GM11168 (cell line): ENCODE measurements around the gene ABCA9.
"Not testable (repeated sequence)": the region's sequence is repeated elsewhere in the genome, so short reads cannot be mapped to it uniquely, and the experiment has no call there.

ENCODE experiments used
- in situ Hi-C: fragments of 300-500 bp; cut with MboI; formaldehyde crosslinking; loops from one replicate; pipeline ENCODE4 v1.12.0; 2022; ENCODE audit warnings: low sequenced_read_pairs; ENCODE audit not compliant: unreplicated experiment

The ABCA9 gene

DNA sequence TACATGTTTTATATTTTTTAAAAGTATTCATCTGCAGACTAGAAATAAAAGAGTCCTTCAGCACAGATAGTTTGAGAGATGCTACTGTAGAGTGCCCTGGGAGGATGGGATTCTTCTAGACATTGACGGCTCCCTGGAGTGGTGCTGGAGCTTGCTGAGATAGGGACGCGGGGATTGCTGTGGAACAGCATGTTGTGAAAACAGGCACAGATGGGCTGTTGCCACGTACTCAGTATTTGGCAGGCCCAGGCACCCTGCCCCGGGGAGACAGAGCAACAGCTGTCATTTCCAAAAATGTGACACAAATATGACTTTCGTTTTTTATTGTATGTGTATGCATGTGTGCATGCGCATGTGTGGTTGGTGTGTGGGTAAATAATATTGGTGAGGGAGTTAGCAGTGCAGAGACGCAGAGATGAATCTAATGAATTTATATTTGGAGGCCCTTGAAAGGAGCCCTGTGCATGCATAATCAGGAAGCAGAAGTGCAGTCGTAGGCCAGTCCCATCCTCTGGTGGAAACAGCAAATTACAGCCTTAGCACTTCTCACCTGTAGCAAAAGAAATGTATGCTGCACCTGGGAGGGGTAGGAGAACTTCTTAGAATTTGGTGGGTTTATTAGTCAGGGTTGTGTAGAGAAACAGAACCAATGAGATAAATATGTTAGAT is 99.4 kb downstream of the ABCA9 start:
- in situ Hi-C loops, result no loop called here

DNA sequence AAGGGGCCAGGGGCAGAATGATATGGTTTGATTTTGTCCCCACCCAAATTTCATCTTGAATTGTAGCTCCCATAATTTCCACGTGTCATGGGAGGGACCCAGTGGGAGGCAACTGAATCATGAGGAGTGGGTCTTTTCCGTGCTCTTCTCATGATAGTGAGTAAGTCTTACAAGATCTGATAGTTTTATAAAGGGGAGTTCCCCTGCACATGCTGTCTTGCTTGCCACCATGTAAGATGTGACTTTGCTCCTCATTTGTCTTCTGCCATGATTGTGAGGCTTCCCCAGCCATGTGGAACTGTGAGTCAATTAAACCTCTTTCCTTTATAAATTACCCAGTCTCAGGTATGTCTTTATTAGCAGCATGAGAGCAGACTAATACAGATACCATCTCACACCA is 101.6 kb downstream of the ABCA9 start:
- in situ Hi-C loops, result not testable (repeated sequence)

DNA sequence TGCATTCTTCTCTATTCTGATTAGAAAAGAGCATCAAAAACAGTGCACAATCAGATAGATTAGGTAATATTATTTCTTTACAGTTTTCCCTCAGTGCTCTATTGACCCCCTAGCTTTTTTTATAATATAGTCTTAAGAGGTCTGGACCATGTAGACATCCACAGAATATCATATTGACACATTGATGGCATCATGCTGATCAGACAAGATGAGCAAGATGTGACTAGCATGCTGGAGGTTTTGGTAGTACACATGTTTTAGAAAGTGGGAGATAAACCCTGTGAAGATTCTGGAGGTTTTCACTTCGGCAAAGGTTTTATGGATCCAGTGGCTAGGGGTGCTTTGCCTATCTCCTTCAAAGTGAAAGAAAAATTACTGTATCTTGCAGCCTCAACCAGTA is 102.8 kb downstream of the ABCA9 start:
- in situ Hi-C loops, result no loop called here

DNA sequence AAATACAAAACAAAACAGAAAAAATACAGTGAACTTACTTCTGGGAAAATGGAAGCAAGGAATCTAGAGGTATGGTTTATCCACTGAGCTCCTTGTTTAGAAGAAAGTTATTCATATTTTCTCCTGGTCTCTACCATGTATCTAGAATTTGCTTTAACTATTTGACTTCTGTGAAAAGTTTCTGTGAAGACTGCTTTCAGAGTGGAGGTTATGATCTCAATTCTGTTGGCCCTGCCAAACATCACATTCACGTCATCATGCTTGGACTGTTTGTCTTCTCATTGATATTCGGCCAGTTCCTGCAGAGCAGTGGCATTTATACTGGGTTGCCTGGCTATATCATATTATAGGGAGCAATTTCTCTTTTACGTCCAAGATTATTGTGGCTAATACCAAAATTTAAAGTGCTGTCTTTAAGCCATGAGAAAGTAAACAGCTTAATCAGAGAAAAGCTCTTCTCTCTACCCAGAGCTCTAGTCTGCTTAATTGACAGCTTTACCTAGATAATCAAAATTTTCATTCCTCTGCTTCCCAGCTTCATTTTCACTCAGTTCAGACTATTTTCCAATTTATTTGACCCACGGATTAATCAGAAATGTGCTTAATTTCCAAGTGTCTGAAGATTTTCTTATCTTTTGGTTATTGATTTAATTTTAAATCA is 105.4 kb downstream of the ABCA9 start, which contains the start of gene ABCA8:
Gene ABCA8 (minus strand): TSS at position 212 of the 661 bp plus-strand sequence. CDS start 13,358 bp downstream, outside the sequence.
- in situ Hi-C loops, result no loop called here

DNA sequence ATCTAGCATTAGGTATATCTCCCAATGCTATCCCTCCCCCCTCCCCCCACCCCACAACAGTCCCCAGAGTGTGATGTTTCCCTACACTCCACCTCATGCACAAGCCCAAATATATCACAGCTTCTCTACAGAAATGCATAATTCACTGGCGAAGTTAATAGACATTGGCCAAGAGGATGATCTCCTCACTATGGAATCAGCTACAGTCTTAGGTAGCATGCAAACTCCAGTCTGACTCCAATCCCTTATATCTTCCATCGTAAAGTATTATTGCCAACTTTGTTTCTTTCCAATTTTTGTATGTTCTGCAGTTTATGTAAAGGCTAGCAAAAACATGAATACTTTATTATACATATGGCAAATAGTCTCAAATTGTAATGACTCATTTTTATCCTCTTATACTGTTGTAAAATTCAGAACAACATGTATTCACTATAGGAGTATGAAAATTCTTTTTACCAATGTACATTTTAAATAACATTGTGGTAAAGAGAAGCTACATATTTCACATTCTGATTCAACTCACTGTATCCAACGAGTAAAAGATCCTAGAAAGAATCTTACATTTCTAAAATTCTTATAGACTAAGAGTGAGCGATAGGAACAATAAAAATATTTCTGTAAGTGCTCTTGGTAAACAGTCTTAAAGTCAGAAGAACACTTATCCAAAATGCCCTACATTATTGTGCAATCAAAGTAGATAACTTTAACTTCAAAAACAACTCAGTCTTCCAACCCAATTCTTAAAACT is 106.4 kb downstream of the ABCA9 start:
- in situ Hi-C loops, result no loop called here

DNA sequence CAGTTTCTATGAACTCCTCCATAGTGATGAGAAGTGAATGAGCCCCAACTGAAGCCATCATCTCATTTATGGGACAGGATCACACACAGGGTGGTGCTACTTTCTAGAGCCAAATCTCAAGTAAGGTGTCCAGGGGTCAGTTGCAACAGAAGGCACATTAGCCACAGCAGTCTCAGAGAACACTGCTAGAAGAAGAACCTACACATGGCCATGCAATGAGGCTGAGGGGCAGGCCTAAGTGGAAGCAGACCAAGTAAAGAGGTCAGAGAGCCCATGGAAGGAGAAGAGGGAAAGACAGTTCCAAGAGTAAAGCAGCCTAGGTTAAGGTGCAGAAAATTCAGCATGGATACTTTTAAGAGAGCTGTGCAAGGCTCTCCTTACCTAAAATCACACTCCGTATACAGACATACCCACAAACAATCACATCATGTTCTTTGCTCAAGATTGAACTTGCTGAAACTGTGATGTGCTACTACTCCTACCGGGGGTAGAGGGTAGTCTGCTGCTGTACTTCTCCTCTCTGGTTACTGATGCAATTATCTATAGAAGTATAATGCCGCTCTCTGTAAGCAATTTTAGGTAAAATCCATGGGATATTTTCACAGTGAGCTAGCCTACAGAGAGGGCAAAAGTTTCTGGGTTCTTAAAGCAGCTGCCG is 107.3 kb downstream of the ABCA9 start:
- in situ Hi-C loops, result no loop called here

DNA sequence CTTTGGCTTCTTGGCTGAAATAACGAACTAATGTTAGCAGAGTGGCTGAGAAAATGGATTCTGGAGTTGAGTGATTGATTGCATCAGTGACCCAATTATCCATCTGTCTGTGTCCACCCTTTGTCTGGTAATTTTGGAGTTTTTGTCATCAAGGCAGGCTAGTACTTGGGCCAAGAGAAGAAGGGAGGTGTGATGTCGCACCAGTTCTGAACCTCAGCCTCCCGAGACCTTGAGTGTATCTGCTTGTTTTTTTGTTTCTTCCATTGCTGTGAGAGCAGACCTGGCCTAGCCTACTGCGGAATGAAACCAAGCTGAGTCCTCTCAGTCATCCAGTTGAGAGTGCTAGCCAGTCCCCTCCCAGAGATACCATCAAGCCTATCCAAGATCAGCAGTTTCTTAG is 110.0 kb downstream of the ABCA9 start:
- in situ Hi-C loops, result no loop called here

DNA sequence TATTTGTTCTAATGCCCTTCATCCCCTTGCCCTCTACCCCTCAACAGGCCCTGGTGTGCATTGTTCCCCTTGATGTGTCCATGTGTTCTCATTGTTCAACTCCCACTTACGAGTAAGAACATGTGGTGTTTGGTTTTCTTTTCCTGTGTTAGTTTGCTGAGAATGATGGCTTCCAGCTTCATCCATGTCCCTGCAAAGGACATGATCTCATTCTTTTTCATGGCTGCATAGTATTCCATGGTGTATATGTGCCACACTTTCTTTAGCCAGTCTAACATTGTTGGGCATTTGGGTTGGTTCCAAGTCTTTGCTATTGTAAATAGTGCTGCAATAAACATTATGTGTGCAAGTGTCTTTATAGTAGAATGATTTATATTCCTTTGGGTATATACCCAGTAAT is 112.9 kb downstream of the ABCA9 start:
- in situ Hi-C loops, result not testable (repeated sequence)

DNA sequence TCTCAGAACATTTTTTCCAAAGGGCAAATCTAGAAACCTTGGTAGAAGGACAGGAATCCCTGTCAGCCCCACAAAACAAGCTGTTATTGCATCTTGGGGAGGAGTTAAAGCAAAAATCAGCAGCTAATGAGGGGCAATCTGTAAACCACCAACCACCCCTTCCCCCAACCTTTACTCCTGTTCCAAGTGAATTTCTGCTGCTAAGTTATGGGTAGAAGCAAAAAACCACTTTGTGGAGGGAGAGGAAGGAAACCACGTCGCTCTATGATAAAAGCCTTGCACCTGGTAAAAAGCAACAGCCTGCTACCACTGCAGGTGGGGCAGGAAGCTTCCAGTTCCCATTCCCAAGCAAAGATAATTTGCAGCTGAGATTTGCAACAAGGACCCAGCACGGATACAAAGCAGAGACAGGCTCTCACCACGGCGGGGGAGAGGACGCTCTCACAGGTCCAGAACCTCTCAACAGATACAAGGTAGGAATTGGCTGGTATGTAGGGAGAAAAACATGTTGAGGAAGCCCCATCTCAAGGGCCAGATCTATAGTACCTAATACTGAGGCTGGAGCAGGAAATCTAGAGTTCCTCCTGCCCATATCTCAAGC is 116.2 kb downstream of the ABCA9 start:
- in situ Hi-C loops, result no loop called here

DNA sequence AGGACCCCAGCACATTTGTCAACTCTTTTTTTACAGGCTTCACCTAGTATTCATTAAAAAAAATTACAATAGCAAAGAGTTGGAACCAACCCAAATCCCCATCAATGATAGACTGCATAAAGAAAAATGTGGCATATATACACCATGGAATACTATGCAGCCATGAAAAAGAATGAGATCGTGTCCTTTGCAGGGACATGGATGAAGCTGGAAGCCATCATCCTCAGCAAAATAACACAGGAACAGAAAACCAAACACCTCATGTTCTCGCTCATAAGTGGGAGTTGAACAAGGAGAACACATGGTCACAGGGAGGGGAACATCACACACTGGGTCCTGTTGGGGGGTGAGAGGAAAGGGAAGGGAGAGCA is 116.9 kb downstream of the ABCA9 start:
- in situ Hi-C loops, result not testable (repeated sequence)

DNA sequence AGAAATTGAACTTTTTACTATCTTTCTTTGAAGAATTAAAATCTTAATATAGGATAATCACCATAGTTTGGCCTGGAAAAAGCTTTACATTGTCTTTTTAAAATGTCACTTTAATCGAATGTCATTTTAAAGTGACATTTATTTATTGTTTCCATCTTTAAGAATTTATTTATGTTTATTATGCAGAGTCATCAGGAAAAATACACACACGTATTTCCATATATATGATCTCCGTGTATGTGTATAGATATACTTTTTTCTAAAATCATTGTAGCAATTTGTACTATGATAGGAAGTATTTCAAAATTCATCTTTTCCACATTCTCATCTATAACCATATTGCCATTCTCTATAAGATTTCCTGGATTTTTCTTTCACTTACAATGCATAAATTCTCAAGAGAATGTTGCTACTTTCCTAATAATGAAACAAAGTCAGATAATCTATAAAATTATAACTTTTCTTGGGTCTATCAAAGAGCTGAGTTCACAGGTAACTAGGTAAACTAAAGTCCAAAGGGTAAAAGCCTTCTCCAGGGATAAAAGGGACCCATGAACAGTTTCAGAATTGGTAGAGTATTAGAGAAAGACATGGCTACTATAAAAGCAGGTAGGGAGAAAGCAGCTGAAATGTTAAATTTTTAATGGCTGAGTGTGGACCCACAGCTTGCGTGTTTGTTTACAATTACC is 117.5 kb downstream of the ABCA9 start:
- in situ Hi-C loops, result no loop called here

DNA sequence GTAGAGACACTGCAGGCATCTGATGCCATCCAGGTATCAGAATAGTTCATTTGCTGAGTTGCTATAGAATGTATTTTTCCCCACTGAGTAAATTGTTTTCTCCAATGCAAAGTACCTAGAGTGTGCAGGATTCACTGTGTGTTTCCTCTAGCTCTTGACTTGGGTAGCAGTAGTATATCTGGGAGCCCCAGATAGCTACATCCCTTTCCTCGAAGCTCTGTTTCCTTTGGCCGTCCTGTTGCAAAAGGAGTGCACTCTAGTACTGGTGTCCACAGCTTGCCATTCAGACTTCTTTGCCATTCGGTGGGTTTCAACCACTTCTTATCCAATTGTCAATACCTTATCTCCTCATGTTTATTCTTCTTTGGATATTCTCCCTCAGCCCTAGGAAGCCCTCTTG is 118.3 kb downstream of the ABCA9 start:
- in situ Hi-C loops, result no loop called here

DNA sequence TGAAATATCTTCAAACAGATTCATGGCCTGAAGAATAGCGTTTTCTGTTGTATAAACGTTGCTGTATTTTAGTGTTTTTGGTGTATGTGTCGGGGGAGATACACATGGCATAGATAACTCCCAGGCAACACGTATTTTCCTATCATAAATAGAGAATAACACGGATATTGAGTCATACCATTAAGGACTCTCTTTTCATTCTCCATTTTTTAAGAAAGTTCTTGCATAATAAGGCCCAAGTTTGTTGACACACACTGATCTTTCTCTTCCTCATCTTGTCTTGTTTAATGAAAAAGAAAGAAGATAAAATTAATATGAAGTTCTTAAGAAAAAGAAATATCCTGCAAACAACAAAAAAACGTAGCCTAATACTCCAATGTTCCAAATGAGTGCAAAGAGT is 119.0 kb downstream of the ABCA9 start:
- in situ Hi-C loops, result no loop called here

DNA sequence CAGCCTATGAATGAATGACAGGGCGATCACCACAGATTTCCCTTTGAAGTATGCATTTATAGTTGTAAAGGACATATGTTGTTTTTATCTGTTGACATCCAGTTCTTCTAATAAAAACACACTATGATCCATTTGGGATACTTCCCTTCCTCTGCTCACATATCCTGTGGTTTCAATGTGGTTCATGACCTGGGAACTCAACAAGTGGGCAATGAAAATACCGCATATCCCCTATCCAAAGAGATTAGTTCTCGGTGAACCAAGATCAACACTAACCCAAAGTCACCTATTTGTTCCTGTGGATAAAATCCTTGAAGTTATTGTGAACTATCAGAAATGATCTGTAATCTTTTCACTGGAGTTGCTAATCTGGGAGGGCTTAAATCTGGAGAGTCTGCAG is 121.5 kb downstream of the ABCA9 start:
- in situ Hi-C loops, result no loop called here

DNA sequence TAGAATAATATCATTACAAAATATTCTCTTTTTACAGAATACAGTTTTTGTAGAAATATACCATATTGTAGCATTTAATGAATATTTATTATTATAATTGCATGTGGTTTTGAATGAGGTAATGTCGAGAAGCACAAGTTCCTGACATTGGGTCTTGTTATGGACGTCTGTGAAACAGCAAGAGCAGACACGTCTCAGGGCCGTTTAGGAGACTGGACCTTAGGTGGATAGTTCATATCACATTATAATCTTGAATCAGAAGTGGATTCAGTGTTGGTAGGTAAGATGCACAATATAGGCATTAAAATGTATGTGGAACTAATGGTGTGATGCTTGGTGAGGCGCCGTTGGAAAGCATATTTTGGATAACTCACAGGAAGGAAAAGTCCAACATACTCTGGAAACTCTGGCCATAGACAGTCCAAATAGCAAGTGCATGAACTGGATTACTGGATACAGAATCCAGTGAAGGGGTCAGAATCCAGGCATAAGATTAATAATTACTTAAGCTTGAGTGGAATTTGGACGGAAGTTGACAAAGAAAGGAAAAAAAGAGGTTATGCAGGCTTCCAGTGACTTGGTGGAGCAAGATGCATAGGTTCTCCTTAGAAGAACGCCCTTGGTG is 122.7 kb downstream of the ABCA9 start:
- in situ Hi-C loops, result no loop called here

DNA sequence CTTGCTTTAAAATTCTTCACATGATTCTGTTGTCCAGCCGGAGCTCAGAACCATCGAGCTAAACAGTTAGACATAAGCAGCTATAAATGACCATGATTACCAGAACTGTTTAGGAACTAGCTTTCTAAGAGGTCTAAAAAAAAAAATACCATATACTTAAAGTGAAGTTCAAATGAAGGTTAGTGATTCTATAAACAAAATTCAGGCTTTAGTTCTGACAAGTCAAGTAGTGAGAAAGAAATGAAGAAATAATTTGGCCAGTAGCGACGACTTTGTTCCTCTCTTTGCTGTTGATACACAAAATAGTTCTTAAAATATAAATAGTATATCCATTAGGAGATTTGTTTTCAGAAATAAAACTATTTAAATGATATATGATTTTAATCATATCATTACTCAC is 133.2 kb downstream of the ABCA9 start:
- in situ Hi-C loops, result no loop called here

DNA sequence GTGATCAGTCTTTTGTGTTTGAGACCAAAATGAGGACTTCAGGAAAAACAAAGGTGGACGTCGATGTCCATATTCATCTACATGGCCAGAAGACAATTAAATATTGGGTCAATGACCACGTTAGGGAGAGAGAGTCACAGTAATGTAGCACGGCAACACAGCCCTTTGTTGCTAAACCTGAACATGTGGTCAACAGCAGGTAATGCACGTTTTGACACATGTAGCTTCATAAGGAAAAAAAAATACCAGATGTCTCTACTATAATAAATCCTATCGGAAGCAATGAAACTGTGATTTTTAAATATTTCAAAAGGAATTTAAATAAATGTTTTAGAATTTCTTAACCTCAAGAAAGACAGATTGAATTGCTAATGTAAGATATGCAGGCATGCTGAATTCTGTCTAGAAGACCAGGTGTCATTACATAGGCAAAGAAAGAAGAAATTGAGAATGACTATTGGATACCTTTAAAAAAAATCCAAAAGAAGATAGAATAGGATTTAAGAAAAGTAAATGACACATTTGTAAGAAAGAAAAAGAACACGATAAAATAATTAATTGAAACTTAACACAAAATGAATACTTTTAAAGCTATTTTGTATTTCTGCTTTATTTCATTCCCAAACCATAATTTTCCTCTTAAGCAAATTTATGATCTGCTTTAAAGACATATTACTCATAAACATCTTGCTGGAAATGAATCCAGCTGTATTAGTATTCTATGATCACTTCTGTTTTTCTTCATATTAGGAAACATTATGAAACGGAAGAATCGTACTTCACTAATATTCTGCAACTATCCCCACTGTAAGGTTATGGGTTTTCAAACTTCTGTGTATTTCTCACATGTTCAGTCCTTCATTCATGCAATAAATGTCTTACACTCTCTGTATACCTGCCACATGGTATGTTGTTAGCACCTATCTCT is 135.7 kb downstream of the ABCA9 start:
- in situ Hi-C loops, result no loop called here
